ENCODE results near the gene BCAS3. TPM values are rescaled to one million over a fixed set of nuclear protein-coding genes. Genes with fewer than 3 reads are reported as not detected.

The BCAS3 gene
- total RNA-seq, 1 experiment from 2014 or later = 26.3 TPM

GRCh38 chr17:60645918-60646523 is 31.6 kb upstream of the BCAS3 start:
- DNase-seq (ENCODE audit: low read depth, low spot score) (no peak), ATAC-seq (no peak)
- BruUV-seq (replicated peaks) = no TSS peak
- Histone ChIP-seq H3K9me3 (ENCODE audit: control insufficient read depth in 1 of 2, insufficient read depth in 1 of 2, low read depth in 1 of 2, low read length in 2 of 2) (no peaks in the 10 kb centered on the region), H3K4me3 (replicated peaks in 1 of 2; ENCODE audit: low read depth in 1 of 2, low read length in 2 of 2) (no peak overlapping the region), H3K27me3 (ENCODE audit: insufficient read depth, low read length) (no peaks in the 10 kb centered on the region), H4K20me1 (ENCODE audit: insufficient read depth) (no peaks in the 10 kb centered on the region; the same call in 1 of the 2 replicates), H2AFZ (ENCODE audit: low read depth, low read length, poor library complexity, severe bottlenecking) (no peak overlapping the region), H3K4me1 (ENCODE audit: control insufficient read depth in 1 of 2, insufficient read depth in 2 of 2, low read length in 2 of 2) (peaks cover 4 to 6% of the 10 kb centered on the region in 2 experiments; a peak in 3 of 4 replicates), H3K79me2 (ENCODE audit: insufficient read depth, low read length) (peaks cover 23% of the 10 kb centered on the region), H3K9me2 (ENCODE audit: insufficient read depth) (no peaks in the 10 kb centered on the region), H3K9ac (ENCODE audit: low read length) (no peak overlapping the region), H3K4me2 (ENCODE audit: low read length) (no peak overlapping the region), H3K36me3 (ENCODE audit: control insufficient read depth in 1 of 2, insufficient read depth in 2 of 2, low read length in 2 of 2) (peaks cover 0 to 7% of the 10 kb centered on the region in 2 experiments; a peak in 1 of 4 replicates), H3K27ac (ENCODE audit: low read depth, low read length) (no peak overlapping the region)
- ChIA-PET CTCF (interaction anchor here (1.0 to 1.2 kb wide), 2 partner anchors 8 to 75 kb away, joined by 4 to 5 read pairs; no protein-coding TSS in a partner anchor), RAD21 (ENCODE audit: low non-redundant PET in 1 of 2, low total read pairs in 2 of 2, uncharacterized antibody in 2 of 2, unreplicated experiment in 2 of 2) (no interaction called here), POLR2A (no interaction called here)
- intact Hi-C loops (cut with micrococcal nuclease) = loop anchor here (10.0 kb wide), 1 partner anchor 541 kb away; no protein-coding TSS in a partner anchor
- TF ChIP-seq RAD21 (IDR thresholded peaks at IDR 0.05; ENCODE audit: low read depth) = no peak
- TF ChIP-seq ATF3 (IDR thresholded peaks at IDR 0.05) = no peak
- no peak for TF ChIP-seq EGR1 (IDR thresholded peaks at IDR 0.05; ENCODE audit: low read depth)
- no peak for TF ChIP-seq EZH2phosphoT487 (IDR thresholded peaks at IDR 0.05; ENCODE audit: borderline replicate concordance)
- no peak for TF ChIP-seq SP1 (IDR thresholded peaks at IDR 0.05; ENCODE audit: low read depth)
- TF ChIP-seq FOSL1 (IDR thresholded peaks at IDR 0.05; ENCODE audit: low read depth) = no peak
- no peak for TF ChIP-seq EZH2 (IDR thresholded peaks at IDR 0.05)
- TF ChIP-seq POLR2AphosphoS5 (IDR thresholded peaks at IDR 0.05; ENCODE audit: low read depth, low read length) = no peak
- no peak for TF ChIP-seq CEBPB (IDR thresholded peaks at IDR 0.05; ENCODE audit: low read depth)
- TF ChIP-seq SIN3A (IDR thresholded peaks at IDR 0.05; ENCODE audit: low read depth) = no peak
- no peak for TF ChIP-seq REST (IDR thresholded peaks at IDR 0.05; ENCODE audit: low read depth)
- TF ChIP-seq ZFX (IDR thresholded peaks at IDR 0.05) = no peak
- no peak for TF ChIP-seq TCF7L2 (IDR thresholded peaks at IDR 0.05; ENCODE audit: borderline replicate concordance, extremely low read depth, insufficient read depth, insufficient read length)

Measured in HCT116 (cell line).